GM18858 (cell line): ENCODE data around the gene TMEM208.

Experiments
- ATAC-seq: cut with Tn5 transposase; IDR thresholded peaks from one replicate; pipeline ENCODE4 v1.9.1; 2021; ENCODE audit not compliant: unreplicated experiment

TMEM208 gene

GRCh38 chr16:67208154-67208896, 18.6 kb upstream of the TMEM208 start:
- no peak for ATAC-seq

GRCh38 chr16:67209565-67209964, 17.4 kb upstream of the TMEM208 start:
- no peak for ATAC-seq

GRCh38 chr16:67210069-67210937, 16.6 kb upstream of the TMEM208 start:
- no peak for ATAC-seq

- ATAC-seq, result no peak
Measured at GRCh38 chr16:67211674-67212073, 15.3 kb upstream of the TMEM208 start.

- ATAC-seq, result no peak
Measured at GRCh38 chr16:67212766-67213165, 14.2 kb upstream of the TMEM208 start.

GRCh38 chr16:67213197-67214019, 13.5 kb upstream of the TMEM208 start:
- no peak for ATAC-seq

- ATAC-seq, result no peak
Measured at GRCh38 chr16:67215706-67216105, 11.2 kb upstream of the TMEM208 start.

- ATAC-seq, result no peak
Measured at GRCh38 chr16:67216612-67217490, 10.1 kb upstream of the TMEM208 start.

- ATAC-seq, result no peak
Measured at GRCh38 chr16:67223992-67224391, 2.9 kb upstream of the TMEM208 start.

- peak; percentile 10 for ATAC-seq
Measured at GRCh38 chr16:67226295-67226803, 581 bp upstream of the TMEM208 start.

GRCh38 chr16:67227567-67227921, 614 bp downstream of the TMEM208 start:
- no peak for ATAC-seq

- ATAC-seq, result no peak
Measured at GRCh38 chr16:67228034-67228785, 1.3 kb downstream of the TMEM208 start.

GRCh38 chr16:67228905-67229304, 2.0 kb downstream of the TMEM208 start:
- no peak for ATAC-seq

GRCh38 chr16:67229906-67230808, 3.2 kb downstream of the TMEM208 start:
- ATAC-seq, result no peak

- no peak for ATAC-seq
Measured at GRCh38 chr16:67230809-67231660, 4.1 kb downstream of the TMEM208 start.

- ATAC-seq, result no peak
Measured at GRCh38 chr16:67233596-67233995, 6.7 kb downstream of the TMEM208 start.

GRCh38 chr16:67234180-67234597, 7.3 kb downstream of the TMEM208 start:
- ATAC-seq, result no peak
